GM12801 (cell line): ENCODE measurements around the gene GSTM2.

Source experiments
- CTCF ChIP-seq: IDR thresholded peaks from one replicate; pipeline ENCODE4 v1.5.1; 2011; ENCODE audit warnings: control low read depth; ENCODE audit not compliant: insufficient read length; ENCODE audit errors: extremely low read depth

GSTM2 gene

GRCh38 chr1:109622137-109622892, 45.5 kb upstream of the GSTM2 start:
- no peak for TF ChIP-seq CTCF

- TF ChIP-seq CTCF: no peak
Observed at GRCh38 chr1:109622895-109623294, 45.0 kb upstream of the GSTM2 start.

- TF ChIP-seq CTCF: no peak
Observed at GRCh38 chr1:109623601-109624161, 44.2 kb upstream of the GSTM2 start.

GRCh38 chr1:109624201-109625010, 43.5 kb upstream of the GSTM2 start:
- no peak for TF ChIP-seq CTCF

GRCh38 chr1:109625176-109625575, 42.7 kb upstream of the GSTM2 start:
- TF ChIP-seq CTCF: no peak

GRCh38 chr1:109625601-109626560, 42.0 kb upstream of the GSTM2 start:
- TF ChIP-seq CTCF: no peak
